A549 (cell line): ENCODE results near the gene SMAP1. TPM values are rescaled to one million over a fixed set of nuclear protein-coding genes. Genes with fewer than 3 reads are reported as not detected.

Experiments
- ATAC-seq, 2 experiments: fragments of 200-7000 bp in 1 of 2; fragments of >200 bp in 1 of 2; cut with Nextera tagmentation in 1 of 2; cut with Tn5 transposase in 1 of 2; 3 replicates each; pipeline versions ENCODE4 v1.8.0 to v1.9.1; 2018 to 2020; ENCODE audit warnings: mild to moderate bottlenecking in 1 of 2, moderate library complexity in 1 of 2
- CTCF ChIA-PET: fragments of 300-600 bp; sonication (Branson Sonifier 250); formaldehyde crosslinking; extraction: SDS; loops from one replicate; lab custom pipeline; 2021; ENCODE audit warnings: antibody characterized with exemption, inconsistent platforms; lab: Yijun Ruan, JAX
- POLR2A ChIA-PET: fragments of 350-600 bp; formaldehyde crosslinking; extraction: SDS; loops from one replicate; lab custom pipeline; 2021; ENCODE audit warnings: antibody characterized with exemption, inconsistent platforms; lab: Yijun Ruan, JAX
- DNase-seq, 2 experiments: peaks; one replicate each; pipeline versions ENCODE4 v3.0.0 to v3.0.0-alpha.2; 2011 to 2016; ENCODE audit warnings: low read depth in 1 of 2, low spot score in 1 of 2
- FAIRE-seq: peaks from 2 replicates; lab custom pipeline; 2011; peaks lifted over from hg19 to GRCh38; lab: Jason Lieb, UNC
- H3K27ac ChIP-seq, 2 experiments: fragments of >200 bp; sonication (Bioruptor Twin); formaldehyde crosslinking; 3 replicates each; pipeline ENCODE4 v1.5.1; 2016 to 2017
- H3K4me1 ChIP-seq: fragments of >200 bp; sonication (Bioruptor Twin); formaldehyde crosslinking; 3 replicates; pipeline ENCODE4 v1.6.1; 2016
- H3K4me2 ChIP-seq: fragments of >200 bp; sonication (Bioruptor Twin); formaldehyde crosslinking; 3 replicates; pipeline ENCODE4 v1.6.1; 2016
- H3K4me3 ChIP-seq: fragments of >200 bp; sonication (Bioruptor Twin); formaldehyde crosslinking; 3 replicates; pipeline ENCODE4 v1.5.1; 2016
- H3K9me3 ChIP-seq: fragments of >200 bp; sonication (Bioruptor Twin); formaldehyde crosslinking; 3 replicates; pipeline ENCODE4 v1.6.1; 2016
- ATOH8 ChIP-seq: fragments of 250-450 bp; sonication (Bioruptor Pico); IDR thresholded peaks from 2 replicates; pipeline ENCODE4 v1.5.0; 2020; ENCODE audit warnings: low read depth, mild to moderate bottlenecking, moderate library complexity
- BCL3 ChIP-seq: fragments of >200 bp; sonication (Bioruptor Twin); formaldehyde crosslinking; IDR thresholded peaks from 3 replicates; pipeline ENCODE4 v1.6.1; 2016
- BHLHE40 ChIP-seq: IDR thresholded peaks from 2 replicates; pipeline ENCODE4 v1.6.1; 2012; ENCODE audit warnings: low read depth, low read length, inconsistent platforms
- CBX8 ChIP-seq: fragments of 200-600 bp; sonication (generic); IDR thresholded peaks from 2 replicates; pipeline ENCODE4 v1.6.1; 2016
- CEBPB ChIP-seq, 2 experiments: fragments of >200 bp in 1 of 2; sonication (Bioruptor Twin) in 1 of 2; formaldehyde crosslinking in 1 of 2; IDR thresholded peaks; 2 replicates each; pipeline ENCODE4 v1.6.1; 2012 to 2016
- CHD2 ChIP-seq: fragments of 150-350 bp; IDR thresholded peaks from 2 replicates; pipeline ENCODE4 v1.6.1; 2014; ENCODE audit warnings: low read length; ENCODE audit not compliant: partially characterized antibody
- CHD4 ChIP-seq: fragments of 200-600 bp; sonication (generic); IDR thresholded peaks from 2 replicates; pipeline ENCODE4 v1.6.1; 2016; ENCODE audit warnings: antibody characterized with exemption, mild to moderate bottlenecking, borderline replicate concordance
- CTCF ChIP-seq: fragments of >200 bp; sonication (Bioruptor Twin); formaldehyde crosslinking; IDR thresholded peaks from 3 replicates; pipeline ENCODE4 v1.5.1; 2016
- ESRRA ChIP-seq: fragments of 150-350 bp; IDR thresholded peaks from 2 replicates; pipeline ENCODE4 v1.6.1; 2014; ENCODE audit warnings: mild to moderate bottlenecking, low read length, borderline replicate concordance
- FOSB ChIP-seq: fragments of 250-450 bp; sonication (Bioruptor Pico); IDR thresholded peaks from 2 replicates; pipeline ENCODE4 v1.5.0; 2020; ENCODE audit warnings: mild to moderate bottlenecking, moderate library complexity
- FOSL2 ChIP-seq, 2 experiments: fragments of 450-650 bp in 1 of 2; fragments of >200 bp in 1 of 2; sonication (Bioruptor Twin) in 1 of 2; formaldehyde crosslinking; IDR thresholded peaks; 2 replicates each; pipeline versions ENCODE4 v1.5.0 to v1.6.1; 2016 to 2020; ENCODE audit warnings: mild to moderate bottlenecking in 1 of 2, moderate library complexity in 1 of 2
- FOXS1 ChIP-seq: fragments of 250-450 bp; sonication (Bioruptor Pico); IDR thresholded peaks from 2 replicates; pipeline ENCODE4 v1.5.0; 2020; ENCODE audit warnings: mild to moderate bottlenecking, moderate library complexity
- HMGXB4 ChIP-seq: fragments of 250-450 bp; sonication (Bioruptor Pico); IDR thresholded peaks from 2 replicates; pipeline ENCODE4 v1.5.0; 2021; ENCODE audit warnings: mild to moderate bottlenecking, moderate library complexity, borderline replicate concordance
- HOXB13 ChIP-seq: fragments of 250-450 bp; sonication (Bioruptor Pico); IDR thresholded peaks from 2 replicates; pipeline ENCODE4 v1.5.0; 2020; ENCODE audit warnings: low read depth, mild to moderate bottlenecking, moderate library complexity
- JUNB ChIP-seq: fragments of >200 bp; sonication (Bioruptor Twin); formaldehyde crosslinking; IDR thresholded peaks from 2 replicates; pipeline ENCODE4 v1.6.1; 2016
- KDM1A ChIP-seq: fragments of 200-600 bp; sonication (generic); IDR thresholded peaks from 2 replicates; pipeline ENCODE4 v1.6.1; 2016; ENCODE audit warnings: low read depth, mild to moderate bottlenecking
- MAX ChIP-seq: IDR thresholded peaks from 2 replicates; pipeline ENCODE4 v1.6.1; 2012
- PBX3 ChIP-seq: IDR thresholded peaks from 2 replicates; pipeline ENCODE4 v1.6.1; 2012
- POLR2A ChIP-seq: IDR thresholded peaks from 2 replicates; pipeline ENCODE4 v1.6.1; 2012; ENCODE audit warnings: mild to moderate bottlenecking, low read length
- RCOR1 ChIP-seq: fragments of 150-350 bp; IDR thresholded peaks from 2 replicates; pipeline ENCODE4 v1.6.1; 2014; ENCODE audit warnings: antibody characterized with exemption, low read length, low read depth
- RFX5 ChIP-seq: fragments of 450-650 bp; IDR thresholded peaks from 2 replicates; pipeline ENCODE4 v1.7.1; 2014; ENCODE audit warnings: antibody characterized with exemption, mild to moderate bottlenecking, moderate library complexity
- RNF2 ChIP-seq: fragments of 200-600 bp; sonication (generic); IDR thresholded peaks from 2 replicates; pipeline ENCODE4 v1.6.1; 2016; ENCODE audit warnings: low read depth, mild to moderate bottlenecking, antibody characterized with exemption, moderate library complexity, borderline replicate concordance
- SREBF2 ChIP-seq: fragments of 450-650 bp; IDR thresholded peaks from 2 replicates; pipeline ENCODE4 v1.6.1; 2014; ENCODE audit warnings: mild to moderate bottlenecking, moderate library complexity
- TP53 ChIP-seq: fragments of 250-450 bp; sonication (Bioruptor Pico); IDR thresholded peaks from 2 replicates; pipeline ENCODE4 v1.5.0; 2021; ENCODE audit warnings: mild to moderate bottlenecking, moderate library complexity
- ZC3H11A ChIP-seq: fragments of 450-650 bp; IDR thresholded peaks from 2 replicates; pipeline ENCODE4 v1.6.1; 2014; ENCODE audit warnings: antibody characterized with exemption, mild to moderate bottlenecking
- ZFP36 ChIP-seq: fragments of 450-650 bp; IDR thresholded peaks from 2 replicates; pipeline ENCODE4 v1.6.1; 2014; ENCODE audit warnings: borderline replicate concordance; ENCODE audit not compliant: partially characterized antibody
- ZNF302 ChIP-seq: fragments of 250-450 bp; sonication (Bioruptor Pico); IDR thresholded peaks from 2 replicates; pipeline ENCODE4 v1.9.0; 2021; ENCODE audit warnings: inconsistent platforms, mild to moderate bottlenecking, moderate library complexity
- WGBS: methylation state at CpG from one replicate; pipeline ENCODE4 v1.1.6; 2017; ENCODE audit errors: missing lambda C conversion rate; 5-methylcytosine and 5-hydroxymethylcytosine counted together
- polyA plus RNA-seq, 4 experiments: library from polyadenylated mRNA; depleted of rRNA in 3 of 4; stranded (reverse); fragments of >200 nt; fragmentation: RNase III in 1 of 4; extraction: RNeasy Plus Mini Kit Qiagen cat#74134 plus additional on column Dnase treatment in 1 of 4; gene quantifications; 2 replicates in 3 of 4; 3 replicates in 1 of 4; pipeline ENCODE4 v1.2.3, GENCODE V29; 2011 to 2017

SMAP1 gene
- polyA plus RNA-seq, 2 of the 4 experiments (the other 2 are of a cell fraction): 15.6 to 27.8 TPM

GRCh38 chr6:70790483-70791224, 123.0 kb downstream of the SMAP1 start:
- FAIRE-seq: no peak
- CTCF ChIA-PET: no interaction called here
- DNase-seq: no peak
- Histone ChIP-seq H3K27ac (no peak overlapping the region), H3K4me3 (no peak overlapping the region), H3K9me3 (no peaks in the 10 kb centered on the region), H3K4me2 (no peak overlapping the region), H3K4me1 (no peaks in the 10 kb centered on the region)
- ATAC-seq: no peak
- 59% methylated on average over 3 of the region's 3 CpGs for WGBS
- POLR2A ChIA-PET: no interaction called here
- TF ChIP-seq SREBF2: no peak
- no peak for TF ChIP-seq CTCF
- no peak for TF ChIP-seq HMGXB4
- TF ChIP-seq FOSL2 (IDR thresholded peaks at IDR 0.05): no peak
- TF ChIP-seq FOSL2 (CRISPR knock-in tag; IDR thresholded peaks at IDR 0.05): no peak
- TF ChIP-seq CBX8: no peak
- no peak for TF ChIP-seq RFX5
- no peak for TF ChIP-seq HOXB13
- no peak for TF ChIP-seq RNF2
- TF ChIP-seq POLR2A: no peak
- no peak for TF ChIP-seq PBX3
- no peak for TF ChIP-seq ZC3H11A
- no peak for TF ChIP-seq FOXS1 (CRISPR knock-in tag)
- no peak for TF ChIP-seq TP53 (CRISPR knock-in tag)
- no peak for TF ChIP-seq CHD4
- TF ChIP-seq KDM1A: no peak
- no peak for TF ChIP-seq CEBPB (IDR thresholded peaks at IDR 0.05)
- TF ChIP-seq ESRRA: no peak
- TF ChIP-seq CHD2: no peak
- TF ChIP-seq FOSB (CRISPR knock-in tag): no peak

- WGBS: 95% methylated on average over 1 of the region's 1 CpG
Measured at GRCh38 chr6:70797625-70798024, 129.9 kb downstream of the SMAP1 start.

More at GRCh38 chr6:70797625-70798024, 129.9 kb downstream of the SMAP1 start:
- no peak for ATAC-seq
- FAIRE-seq: no peak
- no peak overlapping the region for H3K4me3 ChIP-seq
- no peak overlapping the region for H3K4me2 ChIP-seq
- TF ChIP-seq FOSB (CRISPR knock-in tag) (no peak), RFX5 (no peak), ATOH8 (no peak), RCOR1 (no peak), JUNB (no peak), BHLHE40 (no peak), ZNF302 (CRISPR knock-in tag) (no peak), BCL3 (no peak), FOXS1 (CRISPR knock-in tag) (no peak), MAX (no peak), ZFP36 (no peak)
- TF ChIP-seq, all 56 proteins: peak for 0
- ChIA-PET CTCF (no interaction called here), POLR2A (interaction anchor here (0.6 kb wide), 1 partner anchor 8 kb away, joined by 3 read pairs; no protein-coding TSS in a partner anchor)
- Histone ChIP-seq H3K27ac (no peak overlapping the region), H3K4me1 (no peaks in the 10 kb centered on the region), H3K9me3 (no peaks in the 10 kb centered on the region)
- DNase-seq: no peak
